GM18505 (cell line): ENCODE data around the gene ING3.

Experiments used
- ATAC-seq: cut with Tn5 transposase; IDR thresholded peaks from one replicate; pipeline ENCODE4 v1.9.1; 2021; ENCODE audit not compliant: unreplicated experiment
- POLR2A ChIP-seq: IDR thresholded peaks from 4 replicates; pipeline ENCODE4 v1.6.1; 2011; ENCODE audit warnings: borderline replicate concordance; ENCODE audit not compliant: insufficient read depth, insufficient read length; ENCODE audit errors: extremely low read depth

The ING3 gene

DNA sequence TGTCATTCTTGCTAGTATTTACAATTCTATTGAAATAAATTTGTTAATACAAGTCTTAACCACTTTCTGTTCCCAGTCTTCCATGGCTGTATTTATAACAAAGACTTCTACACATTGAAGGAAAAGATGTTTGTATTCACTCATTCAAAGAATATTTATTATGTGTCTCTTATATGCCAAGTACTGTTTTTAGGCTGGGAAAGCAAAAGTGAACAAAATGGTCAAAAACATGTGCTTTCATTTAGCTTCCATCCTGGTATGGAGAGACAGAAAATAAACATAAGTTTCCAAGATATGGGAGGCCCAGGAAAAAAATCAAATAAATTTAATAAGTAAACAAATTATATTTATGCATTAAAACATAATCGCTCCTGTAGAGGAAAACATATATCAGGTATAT, 60.8 kb downstream of the ING3 start:
- no peak for ATAC-seq
- TF ChIP-seq POLR2A = no peak

GRCh38 chr7:121012170-121012874, 61.7 kb downstream of the ING3 start:
- no peak for ATAC-seq
- TF ChIP-seq POLR2A = no peak

GRCh38 chr7:121012919-121013318, 62.3 kb downstream of the ING3 start:
- ATAC-seq = no peak
- no peak for TF ChIP-seq POLR2A

DNA sequence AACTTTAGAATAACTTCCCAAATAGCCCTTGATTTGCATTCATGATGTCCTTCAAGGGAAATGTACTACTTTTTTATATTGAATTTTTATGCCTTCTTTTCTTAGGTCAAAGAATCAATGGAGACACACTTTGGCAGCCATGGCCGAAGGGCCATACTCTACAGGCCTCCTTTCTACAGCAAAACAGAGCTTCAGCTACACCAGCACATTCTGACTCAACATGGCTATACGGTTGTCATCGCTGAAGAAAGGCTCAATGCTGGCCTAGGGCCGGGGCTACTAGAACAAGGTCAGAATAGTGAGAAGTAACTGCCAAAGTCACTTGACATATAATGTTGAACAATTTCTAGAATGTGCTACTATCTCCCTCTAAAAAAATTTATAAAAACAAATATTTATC, 65.0 kb downstream of the ING3 start:
- no peak for ATAC-seq

GRCh38 chr7:121016966-121017365, 66.4 kb downstream of the ING3 start:
- ATAC-seq = no peak
- TF ChIP-seq POLR2A = no peak

More for the DNA sequence above, 65.0 kb downstream of the ING3 start:
- no peak for TF ChIP-seq POLR2A

DNA sequence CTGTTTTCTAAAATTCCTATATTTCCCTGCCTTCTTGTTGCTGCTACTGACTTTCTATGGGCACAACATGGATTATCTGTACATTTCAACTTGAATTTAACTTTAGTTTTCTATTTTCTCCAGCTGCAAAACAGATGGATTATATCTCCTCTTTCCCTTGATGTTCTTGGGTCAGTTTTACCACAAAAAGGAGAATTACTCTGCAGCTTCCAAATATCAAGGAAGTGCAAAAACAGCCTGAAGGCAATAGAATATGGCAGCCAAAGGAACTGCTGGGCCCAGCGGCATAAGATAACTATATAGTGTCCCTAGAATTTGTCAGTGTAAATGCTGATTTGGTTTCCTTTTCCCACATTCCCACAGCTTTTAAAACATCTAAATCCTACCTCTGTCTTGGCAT, 67.0 kb downstream of the ING3 start:
- ATAC-seq = no peak
- no peak for TF ChIP-seq POLR2A

DNA sequence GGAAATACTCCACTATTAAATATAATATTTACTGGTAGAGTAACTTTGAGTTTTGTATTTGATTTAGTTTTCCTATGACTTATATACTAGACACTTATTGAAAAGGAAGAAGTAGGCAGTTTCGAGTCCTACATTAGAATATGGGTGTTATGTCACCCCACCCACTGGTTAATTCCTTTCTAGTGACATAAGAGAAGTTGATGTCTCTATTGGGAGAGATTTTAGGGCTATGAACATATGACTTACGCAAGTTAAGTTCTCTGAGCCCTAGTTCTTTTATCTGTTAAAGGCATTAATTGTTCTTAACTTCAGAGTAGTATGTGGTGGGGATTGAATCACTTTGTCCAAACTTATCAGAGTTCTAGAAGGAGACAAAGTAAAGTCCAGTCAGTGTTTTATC, 68.4 kb downstream of the ING3 start:
- ATAC-seq = no peak
- no peak for TF ChIP-seq POLR2A

GRCh38 chr7:121020249-121020988, 69.8 kb downstream of the ING3 start:
- no peak for TF ChIP-seq POLR2A
- ATAC-seq = no peak

- no peak for ATAC-seq
- no peak for TF ChIP-seq POLR2A
Measured at GRCh38 chr7:121020989-121021969, 70.7 kb downstream of the ING3 start.

- ATAC-seq = no peak
- TF ChIP-seq POLR2A = no peak
Measured at GRCh38 chr7:121023194-121023593, 72.6 kb downstream of the ING3 start.

GRCh38 chr7:121023683-121024511, 73.3 kb downstream of the ING3 start:
- ATAC-seq = no peak

GRCh38 chr7:121024611-121025010, 74.0 kb downstream of the ING3 start:
- no peak for ATAC-seq
- TF ChIP-seq POLR2A = no peak

More at GRCh38 chr7:121023683-121024511, 73.3 kb downstream of the ING3 start:
- no peak for TF ChIP-seq POLR2A
